Activated CD8-positive, alpha-beta memory T cell treated with anti-CD3 and anti-CD28 coated beads, Interleukin-2, amount 50 U/mL, for 1 hour (primary cell): Measurements from ENCODE around the gene PDE8B.

ENCODE experiments used
- DNase-seq: peaks from one replicate; pipeline ENCODE4 v3.0.0-alpha.2; 2020; ENCODE audit errors: extremely low read depth

The PDE8B gene

GRCh38 chr5:77232574-77233358, 22.3 kb downstream of the PDE8B start:
- no peak for DNase-seq

DNA sequence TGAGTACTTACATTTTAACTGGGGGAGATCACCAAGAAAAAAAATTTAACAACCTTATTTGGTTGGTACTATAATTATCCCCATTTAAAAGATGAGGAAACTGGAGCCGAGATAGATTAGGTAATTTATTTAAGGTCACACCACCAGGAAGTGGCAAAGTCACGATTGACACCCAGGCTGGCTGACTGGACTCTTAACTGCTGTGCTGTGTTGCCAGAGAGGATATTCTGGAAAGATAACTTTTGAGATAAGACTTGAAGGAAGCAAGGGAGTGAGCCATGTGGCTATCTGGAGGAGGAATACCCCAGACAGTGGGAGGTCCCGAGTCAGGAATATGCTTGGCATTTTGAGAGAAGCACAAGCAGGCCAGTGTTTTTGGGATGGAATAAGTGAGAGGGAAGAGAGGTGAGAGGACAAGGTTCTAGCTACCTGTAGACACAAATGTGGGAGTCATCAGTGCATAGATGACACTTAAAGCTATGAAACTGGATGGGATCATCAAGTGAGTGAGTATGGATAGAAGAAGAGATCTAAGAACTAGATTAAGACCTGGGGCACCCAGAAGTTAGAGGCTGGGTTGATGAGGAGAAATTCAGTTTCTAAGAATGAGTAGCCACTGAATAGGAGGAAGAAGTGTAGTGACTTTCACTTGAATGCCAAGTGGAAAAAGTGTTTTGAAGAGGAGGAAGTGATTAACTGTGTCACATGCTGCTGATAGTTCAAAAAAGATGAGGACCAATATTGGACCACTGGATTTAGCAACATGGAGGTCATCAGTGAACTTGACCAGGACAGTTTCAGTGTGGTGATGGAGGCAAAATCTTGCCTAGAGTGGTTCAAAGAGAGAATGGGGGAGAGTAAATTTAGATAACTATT, 25.6 kb downstream of the PDE8B start:
- no peak for DNase-seq

DNA sequence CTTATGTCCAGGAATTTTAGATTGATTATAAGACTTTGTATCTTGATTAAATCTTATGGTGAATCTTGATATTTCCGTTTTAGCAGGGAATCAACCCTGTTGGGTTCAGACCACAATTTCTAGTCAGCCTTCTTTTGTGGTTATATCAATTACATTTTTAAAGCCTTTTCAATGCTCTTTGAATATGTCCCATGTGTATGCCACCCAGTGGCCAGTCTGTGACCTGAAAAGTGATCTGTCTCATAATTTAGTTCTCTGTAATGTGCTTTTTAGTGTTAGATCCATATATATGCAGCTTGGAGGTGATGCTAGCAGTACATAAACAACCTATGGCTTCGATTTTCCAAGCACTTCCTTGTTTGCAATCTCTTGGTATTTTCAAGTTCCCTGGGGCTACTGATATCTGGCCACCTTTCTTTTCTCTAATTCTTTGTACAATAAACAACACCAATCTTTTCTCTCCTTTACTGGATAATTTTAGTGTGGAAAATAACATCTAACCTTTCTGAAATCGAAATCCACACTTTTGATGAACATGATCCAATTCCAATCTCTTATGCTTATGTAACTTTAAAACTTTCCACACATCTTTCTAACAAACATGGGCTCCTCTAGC, 28.8 kb downstream of the PDE8B start:
- DNase-seq: no peak

GRCh38 chr5:77241444-77241843, 31.0 kb downstream of the PDE8B start:
- no peak for DNase-seq

- no peak for DNase-seq
Observed at GRCh38 chr5:77249475-77249874, 39.0 kb downstream of the PDE8B start.

- DNase-seq: no peak
Observed at GRCh38 chr5:77250021-77250420, 39.5 kb downstream of the PDE8B start.

- DNase-seq: no peak
Observed at GRCh38 chr5:77251921-77252320, 41.4 kb downstream of the PDE8B start.

- DNase-seq: no peak
Observed at GRCh38 chr5:77255617-77256016, 45.1 kb downstream of the PDE8B start.

GRCh38 chr5:77256406-77256805, 45.9 kb downstream of the PDE8B start:
- no peak for DNase-seq

- no peak for DNase-seq
Observed at GRCh38 chr5:77258652-77259051, 48.2 kb downstream of the PDE8B start.

DNA sequence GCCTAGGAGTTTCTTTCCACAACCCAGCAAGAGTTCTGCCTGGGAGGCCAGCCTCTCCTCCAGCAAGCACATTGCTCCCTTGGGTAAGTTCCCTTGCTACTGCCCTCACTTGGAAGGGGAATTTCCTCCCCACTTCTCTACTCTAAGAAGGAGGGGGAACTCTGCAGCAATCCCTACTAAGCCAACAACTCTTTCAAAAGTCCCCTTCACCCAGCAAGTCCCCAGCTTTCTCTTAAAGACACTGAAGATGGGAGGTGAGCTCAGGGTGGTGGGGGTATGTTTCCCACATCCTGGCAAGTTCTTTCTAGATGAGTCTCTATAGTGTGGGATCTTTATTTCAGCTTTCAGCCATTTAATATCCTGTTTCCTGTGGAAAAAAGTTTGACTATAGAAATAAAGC, 49.0 kb downstream of the PDE8B start:
- no peak for DNase-seq

DNA sequence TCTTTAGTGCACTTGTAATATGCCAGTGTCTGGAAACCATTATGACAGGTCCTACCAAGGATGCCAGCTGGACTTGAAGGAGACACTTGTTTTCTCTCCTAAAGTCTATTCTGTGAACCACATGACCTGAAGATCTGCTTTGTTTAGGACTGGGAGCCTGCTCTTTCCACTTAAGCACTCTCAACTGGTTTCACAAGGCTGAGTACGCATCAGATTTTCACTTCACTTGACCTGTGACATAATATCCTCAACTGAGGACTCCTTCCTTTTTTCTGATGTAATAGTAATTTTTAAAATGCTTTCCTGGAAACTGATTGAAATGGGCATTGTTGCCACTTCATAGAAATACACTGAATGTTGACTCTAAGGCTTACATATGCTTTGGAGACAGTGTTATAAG, 52.2 kb downstream of the PDE8B start:
- no peak for DNase-seq

GRCh38 chr5:77266291-77266690, 55.8 kb downstream of the PDE8B start:
- no peak for DNase-seq

DNA sequence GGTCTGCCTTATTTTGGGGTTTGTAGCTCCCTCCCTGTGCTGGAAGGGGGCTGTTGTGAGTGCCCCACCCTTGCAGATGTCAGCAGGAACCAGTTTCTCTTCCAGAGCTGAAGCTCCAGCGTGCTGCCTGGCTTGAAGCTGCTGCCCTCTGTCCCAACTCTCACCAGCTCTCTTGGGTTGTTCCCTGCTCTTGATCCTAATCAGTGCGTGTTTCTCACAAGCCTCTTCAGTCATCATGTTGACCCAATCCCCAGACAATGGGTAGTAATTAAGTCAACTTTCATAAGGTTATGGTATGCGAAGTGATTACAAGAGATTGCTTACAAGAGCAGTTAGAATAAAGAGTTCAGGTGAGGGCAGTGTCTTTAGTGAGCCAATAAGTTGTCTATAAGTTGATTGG, 57.0 kb downstream of the PDE8B start:
- DNase-seq: no peak

DNA sequence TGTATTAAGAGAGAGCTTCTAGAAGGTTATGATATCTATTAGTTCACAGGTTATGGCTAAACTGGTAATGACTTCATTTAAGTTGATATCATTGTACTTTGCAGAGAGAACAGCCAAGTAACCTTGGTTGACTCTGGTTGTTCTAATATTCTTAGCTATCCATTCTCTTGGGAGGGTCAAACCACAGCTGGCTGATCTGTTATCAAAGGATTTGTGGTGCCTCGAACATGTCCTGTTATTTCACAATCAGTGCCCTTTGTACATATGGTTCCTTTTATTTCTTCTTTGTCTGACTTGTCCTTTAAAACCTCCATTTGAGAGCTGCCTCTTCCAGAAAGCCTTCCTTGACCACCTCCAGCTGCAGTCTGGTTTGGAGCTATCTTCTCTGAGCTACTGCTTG, 61.7 kb downstream of the PDE8B start:
- DNase-seq: no peak

DNA sequence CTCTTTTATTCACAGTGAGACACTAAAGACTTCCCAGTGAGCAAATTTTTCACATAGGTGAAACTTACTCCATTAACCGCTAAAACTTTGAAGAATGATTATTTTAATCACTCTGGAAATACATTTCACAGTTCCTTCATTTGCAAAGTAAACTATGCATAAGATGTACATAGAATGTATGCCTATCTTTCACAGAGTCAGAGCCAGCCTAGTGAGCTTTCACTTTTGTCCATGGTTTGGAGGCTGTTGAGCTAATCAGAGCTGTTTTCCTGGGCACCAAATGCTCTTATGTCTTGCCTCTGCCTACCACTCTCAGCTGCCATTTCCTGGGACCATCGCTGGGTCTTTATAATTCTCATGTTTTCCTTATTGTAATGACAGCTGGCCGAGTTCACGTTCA, 67.3 kb downstream of the PDE8B start:
- DNase-seq: no peak

DNA sequence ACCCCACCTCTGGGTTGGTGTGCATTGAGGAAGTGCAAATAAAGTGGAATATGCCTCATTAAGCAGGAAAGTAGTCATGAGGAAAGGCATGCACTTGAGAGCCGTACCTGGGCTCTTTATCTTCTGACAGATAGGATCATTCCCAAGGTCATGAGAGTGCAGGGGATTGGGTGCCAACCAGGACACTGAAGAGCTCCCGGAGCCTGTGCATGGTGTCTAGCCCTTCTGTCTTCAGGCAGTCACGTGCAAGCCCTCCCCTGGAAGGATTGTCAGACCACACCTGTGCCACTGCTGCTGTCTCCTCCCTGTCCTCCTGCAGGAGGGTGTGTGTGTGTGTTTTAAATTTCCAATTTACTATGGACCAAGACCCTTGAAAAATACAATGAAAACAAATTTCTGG, 69.6 kb downstream of the PDE8B start:
- DNase-seq: no peak

GRCh38 chr5:77281969-77282336, 71.5 kb downstream of the PDE8B start:
- no peak for DNase-seq

DNA sequence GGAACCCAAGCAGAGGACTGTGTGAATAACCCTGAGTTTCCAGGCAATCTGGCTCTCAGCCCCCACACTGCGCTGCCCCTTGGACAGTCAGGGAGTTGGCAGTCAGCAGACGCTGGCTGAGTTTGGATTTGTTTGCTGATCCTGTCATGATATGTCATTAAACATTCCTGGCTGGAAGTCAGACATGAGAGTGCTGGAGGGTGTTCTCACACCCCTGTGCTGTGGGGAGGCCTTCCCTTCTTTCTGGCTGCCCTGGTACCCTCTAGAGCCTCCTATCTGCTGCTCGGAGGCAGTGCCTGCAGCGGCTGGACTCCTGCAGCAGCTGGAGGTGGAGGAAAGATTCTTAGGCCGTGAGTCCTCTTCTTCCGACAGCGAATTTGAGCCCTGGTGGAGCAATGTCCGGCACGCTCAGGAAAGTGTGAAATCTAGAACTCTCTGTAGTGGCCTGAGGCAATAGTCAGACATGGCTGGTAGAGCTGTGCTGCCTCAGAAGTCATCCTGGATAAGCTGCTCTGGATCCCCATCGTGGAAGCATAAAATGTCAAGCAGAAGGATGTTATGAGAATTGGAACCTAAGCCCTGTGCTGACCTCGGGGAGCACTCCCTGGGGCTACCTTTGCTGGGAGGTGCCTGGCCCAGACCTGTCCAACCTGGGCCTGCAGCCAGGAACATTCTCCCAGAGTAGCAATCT, 72.0 kb downstream of the PDE8B start:
- no peak for DNase-seq

GRCh38 chr5:77285251-77285841, 74.9 kb downstream of the PDE8B start:
- no peak for DNase-seq

DNA sequence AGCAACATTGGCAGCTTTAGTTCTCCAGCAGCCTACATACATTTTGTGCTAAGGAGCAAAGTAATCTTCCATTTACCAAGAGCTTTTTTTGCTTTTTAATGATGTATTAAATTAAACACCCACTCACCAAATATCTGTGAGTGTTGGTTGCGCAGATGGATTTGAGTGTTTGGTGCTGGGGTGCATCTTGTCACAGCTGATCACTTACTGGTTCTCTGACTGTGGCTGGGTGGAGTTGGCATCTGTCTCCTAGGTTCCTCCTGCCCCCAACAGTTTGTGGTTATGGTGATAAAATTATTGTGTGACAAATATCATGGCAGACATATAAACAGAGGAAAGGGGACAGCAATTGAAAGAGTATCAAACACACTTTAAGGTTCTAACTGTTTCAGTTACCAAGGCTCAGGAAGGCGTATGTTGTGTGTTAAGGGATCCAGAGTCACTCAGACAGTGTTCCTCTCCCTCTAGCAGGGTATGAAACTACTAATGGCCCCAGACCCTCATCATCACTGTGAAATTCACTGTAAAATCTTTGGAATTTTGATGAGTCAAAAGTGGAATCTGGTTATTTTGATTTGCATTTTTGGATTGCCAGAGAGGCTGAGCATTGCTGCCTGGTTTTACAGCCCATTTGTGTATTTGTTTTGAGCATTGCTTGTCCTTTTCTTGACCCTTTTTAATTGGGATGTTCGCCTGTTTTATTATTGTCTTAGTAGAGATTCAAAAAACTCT, 81.7 kb downstream of the PDE8B start:
- no peak for DNase-seq
